ENCODE measurements around the gene TSKU. TPM values are rescaled to one million over a fixed set of nuclear protein-coding genes. Genes with fewer than 3 reads are reported as not detected.

Gene TSKU
- total and polyA plus RNA-seq, 2 donors (not counting 1 experiment from before 2014, with no cell fraction given): 5.0 to 10.6 TPM

GRCh38 chr11:76806608-76807205, 23.6 kb downstream of the TSKU start:
- H3K27me3 ChIP-seq (ENCODE audit: control insufficient read depth, insufficient read depth, low read length): peaks cover 3% of the 10 kb centered on the region
- TF ChIP-seq CTCF (conservative IDR thresholded peaks at IDR 0.05 in 1 of 2, IDR thresholded peaks at IDR 0.05 in 1 of 2; ENCODE audit: low read depth in 1 of 2, low read length in 2 of 2) (no peak), EZH2 (IDR thresholded peaks at IDR 0.05; ENCODE audit: low read length, missing control alignments) (no peak)
- H2AFZ ChIP-seq (ENCODE audit: low read length): no peak overlapping the region
- H3K36me3 ChIP-seq (ENCODE audit: control insufficient read depth, insufficient read depth, low read length): no peaks in the 10 kb centered on the region
- peak overlapping the region; percentile 72 for H3K4me2 ChIP-seq (ENCODE audit: extremely low read depth, insufficient read depth, low read length)
- no peak overlapping the region for H3K9ac ChIP-seq (ENCODE audit: insufficient read depth, low read length)
- H3K4me3 ChIP-seq (replicated peaks in 1 of 4; ENCODE audit: control extremely low read depth in 1 of 4, insufficient read depth in 1 of 4, low read depth in 3 of 4, low read length in 4 of 4): no peak overlapping the region
- DNase-seq (ENCODE audit: low read depth in 2 of 2): no peak
- H3K9me3 ChIP-seq (ENCODE audit: control insufficient read depth, insufficient read depth, low read depth, low read length): no peaks in the 10 kb centered on the region
- H3K27ac ChIP-seq (ENCODE audit: insufficient read depth, low read length): no peak overlapping the region
- no peaks in the 10 kb centered on the region for H4K20me1 ChIP-seq (ENCODE audit: control insufficient read depth, extremely low read depth, insufficient read depth, low read length)
- peaks cover 12% of the 10 kb centered on the region for H3K4me1 ChIP-seq (ENCODE audit: control insufficient read depth, extremely low read depth, insufficient read depth, low read length)
- no peaks in the 10 kb centered on the region for H3K79me2 ChIP-seq (ENCODE audit: control insufficient read depth, insufficient read depth, low read length)

GRCh38 chr11:76807206-76807875, 24.2 kb downstream of the TSKU start:
- no peaks in the 10 kb centered on the region for H3K79me2 ChIP-seq (ENCODE audit: control insufficient read depth, insufficient read depth, low read length)
- peaks cover 12% of the 10 kb centered on the region for H3K4me1 ChIP-seq (ENCODE audit: control insufficient read depth, extremely low read depth, insufficient read depth, low read length)
- no peaks in the 10 kb centered on the region for H3K9me3 ChIP-seq (ENCODE audit: control insufficient read depth, insufficient read depth, low read depth, low read length)
- peak overlapping the region; percentile 64 for H2AFZ ChIP-seq (ENCODE audit: low read length)
- peaks cover 3% of the 10 kb centered on the region for H3K27me3 ChIP-seq (ENCODE audit: control insufficient read depth, insufficient read depth, low read length)
- no peaks in the 10 kb centered on the region for H3K36me3 ChIP-seq (ENCODE audit: control insufficient read depth, insufficient read depth, low read length)
- H3K4me2 ChIP-seq (ENCODE audit: extremely low read depth, insufficient read depth, low read length): peak overlapping the region; percentile 81
- H3K4me3 ChIP-seq (replicated peaks in 1 of 4; ENCODE audit: control extremely low read depth in 1 of 4, insufficient read depth in 1 of 4, low read depth in 3 of 4, low read length in 4 of 4): peak overlapping the region in 1 of 4 experiments; percentile 22
- no peak overlapping the region for H3K27ac ChIP-seq (ENCODE audit: insufficient read depth, low read length)
- DNase-seq (ENCODE audit: low read depth in 2 of 2): peak; percentile 64 to 86
- no peak overlapping the region for H3K9ac ChIP-seq (ENCODE audit: insufficient read depth, low read length)
- H4K20me1 ChIP-seq (ENCODE audit: control insufficient read depth, extremely low read depth, insufficient read depth, low read length): no peaks in the 10 kb centered on the region
- TF ChIP-seq CTCF (conservative IDR thresholded peaks at IDR 0.05 in 1 of 2, IDR thresholded peaks at IDR 0.05 in 1 of 2; ENCODE audit: low read depth in 1 of 2, low read length in 2 of 2) (peak; percentile 57 to 76), EZH2 (IDR thresholded peaks at IDR 0.05; ENCODE audit: low read length, missing control alignments) (no peak)

GRCh38 chr11:76808171-76808570, 25.0 kb downstream of the TSKU start:
- Histone ChIP-seq H3K36me3 (ENCODE audit: control insufficient read depth, insufficient read depth, low read length) (no peaks in the 10 kb centered on the region), H3K4me3 (replicated peaks in 1 of 4; ENCODE audit: control extremely low read depth in 1 of 4, insufficient read depth in 1 of 4, low read depth in 3 of 4, low read length in 4 of 4) (no peak overlapping the region), H3K27me3 (ENCODE audit: control insufficient read depth, insufficient read depth, low read length) (peaks cover 3% of the 10 kb centered on the region), H3K4me2 (ENCODE audit: extremely low read depth, insufficient read depth, low read length) (no peak overlapping the region), H3K79me2 (ENCODE audit: control insufficient read depth, insufficient read depth, low read length) (no peaks in the 10 kb centered on the region), H3K9ac (ENCODE audit: insufficient read depth, low read length) (no peak overlapping the region), H3K4me1 (ENCODE audit: control insufficient read depth, extremely low read depth, insufficient read depth, low read length) (peaks cover 6% of the 10 kb centered on the region), H4K20me1 (ENCODE audit: control insufficient read depth, extremely low read depth, insufficient read depth, low read length) (no peaks in the 10 kb centered on the region), H2AFZ (ENCODE audit: low read length) (no peak overlapping the region), H3K27ac (ENCODE audit: insufficient read depth, low read length) (no peak overlapping the region), H3K9me3 (ENCODE audit: control insufficient read depth, insufficient read depth, low read depth, low read length) (no peaks in the 10 kb centered on the region)
- no peak for DNase-seq (ENCODE audit: low read depth in 2 of 2)
- no peak for TF ChIP-seq CTCF (conservative IDR thresholded peaks at IDR 0.05 in 1 of 2, IDR thresholded peaks at IDR 0.05 in 1 of 2; ENCODE audit: low read depth in 1 of 2, low read length in 2 of 2)
- no peak for TF ChIP-seq EZH2 (IDR thresholded peaks at IDR 0.05; ENCODE audit: low read length, missing control alignments)
